Esophagus mucosa (tissue), 1 donor: ENCODE results near the gene STPG3. TPM values are rescaled to one million over a fixed set of nuclear protein-coding genes. Genes with fewer than 3 reads are reported as not detected.
A peak's percentile ranks its signal among the peaks of the same experiment; 100 is the strongest.

ENCODE experiments used
- ATAC-seq: fragments of 200-7000 bp; cut with Tn5 transposase; one replicate; pipeline ENCODE4 v1.9.1; 2020
- total RNA-seq: library from RNA; stranded (reverse); gene quantifications from one replicate; pipeline ENCODE4 v1.2.4, GENCODE V29; 2023
- donor health status: DM: yes; HTN: yes; CAD: no.

The STPG3 gene
- total RNA-seq, 1 donor from 2014 or later = not detected

- ATAC-seq = no peak
These were observed 28.7 kb upstream of the STPG3 start, which contains the start of gene RNF208 for GRCh38 chr9:137222190-137223077. TSS of gene RNF208 (minus strand) at chr9:137222240. CDS start at chr9:137221212, 1,028 bp downstream.

GRCh38 chr9:137223078-137223970 lies 27.8 kb upstream of the STPG3 start:
- ATAC-seq = peak; percentile 67

- ATAC-seq = peak; percentile 48
These were observed 26.0 kb upstream of the STPG3 start, which contains the start of gene CYSRT1 for GRCh38 chr9:137224830-137225694. TSS of gene CYSRT1 (plus strand) at chr9:137225174. CDS start at chr9:137225622, 448 bp downstream.

GRCh38 chr9:137225699-137226331 lies 25.3 kb upstream of the STPG3 start:
- ATAC-seq = no peak

GRCh38 chr9:137226338-137227053 lies 24.6 kb upstream of the STPG3 start:
- ATAC-seq = peak; percentile 25

- peak; percentile 37 for ATAC-seq
These were observed 23.8 kb upstream of the STPG3 start, which contains the start of gene RNF224 for GRCh38 chr9:137227054-137227852. TSS of gene RNF224 (plus strand) at chr9:137227502. CDS start at chr9:137228336, 834 bp downstream.

- no peak for ATAC-seq
These were observed 23.1 kb upstream of the STPG3 start for GRCh38 chr9:137227853-137228505.

GRCh38 chr9:137228506-137228967 lies 22.5 kb upstream of the STPG3 start:
- no peak for ATAC-seq

GRCh38 chr9:137228968-137229896 lies 21.9 kb upstream of the STPG3 start:
- ATAC-seq = no peak

- ATAC-seq = no peak
These were observed 21.0 kb upstream of the STPG3 start for GRCh38 chr9:137229903-137230704.

GRCh38 chr9:137230705-137231371 lies 20.2 kb upstream of the STPG3 start, which contains the start of gene SLC34A3:
TSS of gene SLC34A3 (plus strand) at chr9:137230901. CDS start at chr9:137231703, 802 bp downstream.
- no peak for ATAC-seq

- no peak for ATAC-seq
These were observed 19.6 kb upstream of the STPG3 start for GRCh38 chr9:137231372-137232039.

- no peak for ATAC-seq
These were observed 19.0 kb upstream of the STPG3 start for GRCh38 chr9:137232101-137232500.

- no peak for ATAC-seq
These were observed 18.6 kb upstream of the STPG3 start for GRCh38 chr9:137232510-137232909.

GRCh38 chr9:137233143-137233980 lies 17.7 kb upstream of the STPG3 start:
- ATAC-seq = peak; percentile 0
